Measurements from ENCODE around the gene CCN2.

Gene CCN2

DNA sequence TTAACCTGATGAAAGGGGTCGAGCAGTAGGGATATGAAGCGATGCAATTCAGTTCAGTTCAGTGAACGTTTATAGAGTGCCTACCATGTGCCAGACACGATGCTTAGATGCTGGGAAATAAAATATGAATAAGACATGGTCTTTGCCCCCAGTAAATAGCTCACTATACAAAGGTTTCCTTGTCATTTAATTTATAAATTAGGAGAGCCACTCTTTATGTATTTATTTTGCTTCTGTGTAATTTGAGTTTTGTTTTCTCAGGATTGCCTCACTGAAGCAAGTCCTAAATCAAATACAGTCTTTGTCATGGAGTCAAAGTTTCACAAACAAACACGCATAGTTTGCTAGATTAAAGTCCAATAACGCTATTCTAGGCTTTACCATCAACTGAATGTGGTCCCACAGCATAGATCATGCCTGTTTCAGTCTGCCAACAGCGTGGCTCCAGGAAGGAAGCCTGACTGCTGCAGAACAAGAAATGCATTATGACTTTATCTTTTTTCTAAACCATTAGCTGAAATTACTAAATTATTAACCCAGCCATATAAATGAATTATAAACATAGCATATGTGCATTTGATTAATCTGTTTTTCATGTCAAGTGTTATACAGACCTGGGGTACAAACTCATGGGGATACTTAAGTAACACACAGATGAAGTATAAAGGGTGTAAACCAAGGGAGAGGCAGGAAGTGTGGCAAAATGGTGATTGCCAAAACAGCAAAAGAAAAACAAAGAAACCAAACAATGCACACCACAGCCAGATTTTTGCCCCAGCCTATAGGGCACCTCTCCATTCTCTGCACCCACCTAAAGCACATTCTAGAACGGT is 29.8 kb upstream of the CCN2 start:
- CTCF ChIA-PET, result no interaction called here
- no peak for DNase-seq (ENCODE audit: extremely low spot score)
- POLR2A ChIA-PET, result no interaction called here
- TF ChIP-seq SUZ12 (IDR thresholded peaks at IDR 0.05) (no peak), ELF4 (IDR thresholded peaks at IDR 0.05) (no peak), CTBP1 (IDR thresholded peaks at IDR 0.05; ENCODE audit: borderline replicate concordance) (no peak), L3MBTL2 (conservative IDR thresholded peaks at IDR 0.05) (peak; percentile 77), HDGF (IDR thresholded peaks at IDR 0.05; ENCODE audit: borderline replicate concordance) (no peak), PKNOX1 (IDR thresholded peaks at IDR 0.05) (no peak), FOXA1 (IDR thresholded peaks at IDR 0.05) (no peak), FOXM1 (IDR thresholded peaks at IDR 0.05; ENCODE audit: borderline replicate concordance) (no peak)

DNA sequence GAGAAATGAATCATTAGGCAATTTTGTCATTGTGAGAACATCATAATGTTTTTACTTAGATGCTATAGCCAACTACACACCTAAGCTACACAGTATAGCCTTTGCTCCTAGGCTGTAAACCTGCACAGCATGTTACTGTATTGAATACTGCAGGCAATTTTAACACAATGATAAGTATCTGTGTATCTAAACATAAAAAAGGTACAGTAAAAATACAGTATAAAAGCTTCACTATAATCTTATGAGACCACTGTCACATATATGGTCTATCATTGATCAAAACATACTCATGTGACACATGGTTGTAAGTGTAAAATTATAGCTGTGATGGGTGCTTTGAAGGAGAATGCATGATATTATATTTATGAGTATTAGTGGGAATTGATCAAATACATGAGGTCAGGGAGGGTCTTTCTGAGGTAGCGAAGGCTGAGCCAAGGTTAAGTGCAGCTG is 29.2 kb upstream of the CCN2 start:
- CTCF ChIA-PET, result no interaction called here
- no peak for TF ChIP-seq LEF1 (IDR thresholded peaks at IDR 0.05; ENCODE audit: borderline replicate concordance)
- TF ChIP-seq NFRKB (IDR thresholded peaks at IDR 0.05), result no peak
- TF ChIP-seq L3MBTL2 (conservative IDR thresholded peaks at IDR 0.05), result no peak; the same call in 1 of the 2 replicates
- TF ChIP-seq HDGF (IDR thresholded peaks at IDR 0.05; ENCODE audit: borderline replicate concordance), result no peak
- no peak for TF ChIP-seq TARDBP (IDR thresholded peaks at IDR 0.05)
- no peak for TF ChIP-seq SP1 (IDR thresholded peaks at IDR 0.05)
- POLR2A ChIA-PET, result no interaction called here
- DNase-seq (ENCODE audit: extremely low spot score), result no peak

- no peak for DNase-seq (ENCODE audit: extremely low spot score)
- TF ChIP-seq L3MBTL2 (conservative IDR thresholded peaks at IDR 0.05), result no peak
- no peak for TF ChIP-seq ELF4 (IDR thresholded peaks at IDR 0.05)
- POLR2A ChIA-PET, result no interaction called here
- CTCF ChIA-PET, result no interaction called here
Measured at GRCh38 chr6:131979515-131980337, 28.6 kb upstream of the CCN2 start.

GRCh38 chr6:131978522-131978921 is 27.4 kb upstream of the CCN2 start:
- TF ChIP-seq FOXM1 (IDR thresholded peaks at IDR 0.05; ENCODE audit: borderline replicate concordance) (no peak), SP1 (IDR thresholded peaks at IDR 0.05) (no peak), LEF1 (IDR thresholded peaks at IDR 0.05; ENCODE audit: borderline replicate concordance) (no peak), FOXK2 (IDR thresholded peaks at IDR 0.05) (no peak), CTBP1 (IDR thresholded peaks at IDR 0.05; ENCODE audit: borderline replicate concordance) (no peak), SUZ12 (IDR thresholded peaks at IDR 0.05) (no peak), PKNOX1 (IDR thresholded peaks at IDR 0.05) (no peak), L3MBTL2 (conservative IDR thresholded peaks at IDR 0.05) (no peak)
- DNase-seq (ENCODE audit: extremely low spot score), result no peak
- ChIA-PET CTCF (no interaction called here), POLR2A (no interaction called here)

- DNase-seq (ENCODE audit: extremely low spot score), result no peak
- ChIA-PET CTCF (no interaction called here), POLR2A (no interaction called here)
- TF ChIP-seq FOXM1 (IDR thresholded peaks at IDR 0.05; ENCODE audit: borderline replicate concordance), result no peak
- TF ChIP-seq HDGF (IDR thresholded peaks at IDR 0.05; ENCODE audit: borderline replicate concordance), result no peak
- TF ChIP-seq BHLHE40 (IDR thresholded peaks at IDR 0.05; ENCODE audit: borderline replicate concordance), result no peak
- no peak for TF ChIP-seq ELF4 (IDR thresholded peaks at IDR 0.05)
- TF ChIP-seq CTBP1 (IDR thresholded peaks at IDR 0.05; ENCODE audit: borderline replicate concordance), result no peak
- TF ChIP-seq ARNT (IDR thresholded peaks at IDR 0.05), result no peak
- no peak for TF ChIP-seq SUZ12 (IDR thresholded peaks at IDR 0.05)
- TF ChIP-seq FOXK2 (IDR thresholded peaks at IDR 0.05), result no peak
- no peak for TF ChIP-seq SP1 (IDR thresholded peaks at IDR 0.05)
- no peak for TF ChIP-seq TARDBP (IDR thresholded peaks at IDR 0.05)
Measured at GRCh38 chr6:131976545-131977061, 25.4 kb upstream of the CCN2 start.

DNA sequence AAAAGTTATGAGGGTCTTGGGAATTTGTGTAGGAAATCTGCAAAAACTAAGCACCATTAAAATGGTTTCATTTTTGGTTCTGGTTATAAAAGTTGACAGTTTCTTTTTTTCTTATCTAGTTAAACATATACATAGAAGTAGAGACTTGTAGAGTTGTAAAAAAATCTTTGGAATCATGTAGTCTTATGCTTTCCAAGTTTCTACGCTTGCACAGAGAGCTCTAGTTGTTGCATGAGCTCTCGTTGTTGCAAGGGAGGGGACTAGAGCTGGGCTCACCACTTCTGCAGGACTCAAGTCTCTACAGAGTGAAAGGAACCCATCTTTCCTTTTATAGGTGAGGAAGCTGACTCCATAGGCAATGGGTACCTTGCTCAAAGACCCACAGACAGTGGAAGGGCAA is 21.6 kb upstream of the CCN2 start:
- no peak for TF ChIP-seq FOXM1 (IDR thresholded peaks at IDR 0.05; ENCODE audit: borderline replicate concordance)
- TF ChIP-seq CTBP1 (IDR thresholded peaks at IDR 0.05; ENCODE audit: borderline replicate concordance), result no peak
- no peak for TF ChIP-seq HDGF (IDR thresholded peaks at IDR 0.05; ENCODE audit: borderline replicate concordance)
- TF ChIP-seq FOXK2 (IDR thresholded peaks at IDR 0.05), result no peak
- TF ChIP-seq PKNOX1 (IDR thresholded peaks at IDR 0.05), result no peak
- no peak for TF ChIP-seq NFRKB (IDR thresholded peaks at IDR 0.05)
- no peak for TF ChIP-seq SUZ12 (IDR thresholded peaks at IDR 0.05)
- TF ChIP-seq ZNF384 (IDR thresholded peaks at IDR 0.05), result no peak
- TF ChIP-seq FOXA1 (IDR thresholded peaks at IDR 0.05), result no peak
- TF ChIP-seq ARNT (IDR thresholded peaks at IDR 0.05), result no peak
- TF ChIP-seq BHLHE40 (IDR thresholded peaks at IDR 0.05; ENCODE audit: borderline replicate concordance), result no peak
- no peak for TF ChIP-seq ELF4 (IDR thresholded peaks at IDR 0.05)
- TF ChIP-seq LEF1 (IDR thresholded peaks at IDR 0.05; ENCODE audit: borderline replicate concordance), result no peak
- no peak for TF ChIP-seq L3MBTL2 (conservative IDR thresholded peaks at IDR 0.05)
- no peak for TF ChIP-seq SP1 (IDR thresholded peaks at IDR 0.05)
- TF ChIP-seq TARDBP (IDR thresholded peaks at IDR 0.05), result no peak
- POLR2A ChIA-PET, result no interaction called here
- no peak for DNase-seq (ENCODE audit: extremely low spot score)
- CTCF ChIA-PET, result no interaction called here

Data from HEK293T (cell line).